ENCODE measurements around the gene GIMAP8.
"Not testable (repeated sequence)": the region's sequence is repeated elsewhere in the genome, so short reads cannot be mapped to it uniquely, and the experiment has no call there.

The GIMAP8 gene

DNA sequence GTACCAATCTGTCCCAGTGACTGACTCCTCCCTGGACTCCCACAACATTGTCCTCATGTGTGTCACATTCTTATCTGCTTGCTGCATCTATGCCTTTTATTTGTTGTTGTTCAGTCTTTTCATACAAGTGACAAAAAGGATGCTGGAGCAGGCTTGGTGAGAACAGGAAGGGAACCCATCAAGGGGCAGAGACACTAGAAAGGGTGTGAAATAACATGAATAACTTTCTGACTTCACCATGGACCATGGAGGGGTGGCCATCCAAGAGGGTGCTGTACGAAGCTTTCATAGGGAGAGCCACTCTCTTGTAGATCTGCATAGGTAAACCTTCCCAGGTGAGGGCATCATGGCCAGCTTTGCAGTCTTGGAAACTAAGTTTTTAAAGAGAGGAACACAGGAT lies 14.5 kb downstream of the GIMAP8 start:
- no peak for DNase-seq (ENCODE audit: low spot score)

DNA sequence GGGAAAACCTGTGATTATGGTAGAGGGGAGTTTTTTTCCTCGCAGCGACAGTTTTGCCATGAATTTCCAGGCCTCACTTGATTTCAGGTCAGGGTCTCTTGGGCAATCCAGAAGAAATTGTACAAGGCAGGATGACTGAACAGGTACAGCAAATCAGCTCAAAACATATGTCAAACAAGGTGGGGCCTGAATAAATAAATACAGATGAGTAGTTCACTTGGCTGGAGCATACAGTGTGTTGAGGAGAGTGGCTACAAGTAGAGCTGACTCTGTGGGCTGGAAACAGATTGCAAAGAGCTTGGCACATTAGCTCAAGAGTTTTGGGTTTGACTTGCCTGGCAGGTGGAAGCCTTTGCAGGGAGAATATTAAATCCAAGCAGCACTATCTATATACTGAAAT lies 15.0 kb downstream of the GIMAP8 start:
- DNase-seq (ENCODE audit: low spot score): no peak

DNA sequence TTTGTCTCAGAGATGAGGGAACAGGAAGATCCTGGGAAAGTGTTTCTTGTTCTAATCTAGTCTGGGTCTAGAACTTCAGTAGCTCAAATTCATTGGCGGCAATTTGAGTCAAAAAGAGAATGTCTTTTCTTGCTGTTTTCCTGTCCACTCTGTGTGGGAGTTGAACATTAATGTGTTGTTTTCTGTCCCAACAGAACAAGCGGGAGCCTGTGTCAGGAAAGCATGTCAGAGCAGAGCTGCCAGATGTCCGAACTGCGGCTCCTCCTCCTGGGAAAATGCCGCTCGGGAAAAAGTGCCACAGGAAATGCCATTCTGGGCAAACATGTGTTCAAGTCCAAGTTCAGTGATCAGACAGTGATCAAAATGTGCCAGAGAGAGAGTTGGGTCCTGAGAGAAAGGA lies 16.0 kb downstream of the GIMAP8 start:
- DNase-seq (ENCODE audit: low spot score): no peak

- DNase-seq (ENCODE audit: low spot score): no peak
These were observed 17.8 kb downstream of the GIMAP8 start for GRCh38 chr7:150468241-150468640.

DNA sequence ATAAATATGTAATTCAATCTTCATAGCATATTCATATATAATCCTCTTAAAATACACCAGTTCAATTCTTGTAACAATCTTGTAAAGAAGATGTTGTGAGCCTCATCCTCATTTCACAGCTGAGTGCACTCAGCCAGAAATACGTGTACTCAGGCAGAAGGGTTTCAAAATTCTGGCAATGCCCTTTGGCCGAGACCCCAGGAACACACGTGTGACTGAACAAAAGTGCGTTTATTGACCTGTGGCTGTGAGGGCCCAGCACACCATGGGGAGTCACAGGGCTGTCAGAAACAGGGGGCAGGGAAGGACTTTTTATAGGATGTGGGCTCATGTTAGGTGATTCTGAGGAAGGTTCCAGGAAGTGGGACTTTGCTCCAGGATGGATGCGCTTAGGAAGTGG lies 21.5 kb downstream of the GIMAP8 start:
- no peak for DNase-seq (ENCODE audit: low spot score)

GRCh38 chr7:150473902-150474301 lies 23.5 kb downstream of the GIMAP8 start:
- DNase-seq (ENCODE audit: low spot score): no peak

DNA sequence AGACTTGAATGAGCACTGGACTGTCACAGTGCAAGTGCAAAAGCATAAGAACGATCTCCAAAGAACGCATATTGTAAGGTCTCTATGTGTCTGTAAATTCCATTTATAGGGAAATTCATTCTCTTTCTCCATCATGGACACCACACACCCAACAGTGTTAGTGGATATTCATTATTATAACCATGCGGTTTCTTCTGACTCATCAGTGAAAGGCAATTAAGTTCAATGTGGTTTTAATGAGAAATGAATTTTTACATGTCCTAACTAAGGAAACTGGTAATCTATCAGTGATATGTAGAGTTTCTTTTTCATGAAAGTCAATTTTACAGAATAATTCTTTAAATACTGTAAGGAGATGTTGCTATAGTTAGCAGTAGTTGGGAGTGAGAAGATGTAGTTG lies 25.9 kb downstream of the GIMAP8 start:
- DNase-seq (ENCODE audit: low spot score): no peak

DNA sequence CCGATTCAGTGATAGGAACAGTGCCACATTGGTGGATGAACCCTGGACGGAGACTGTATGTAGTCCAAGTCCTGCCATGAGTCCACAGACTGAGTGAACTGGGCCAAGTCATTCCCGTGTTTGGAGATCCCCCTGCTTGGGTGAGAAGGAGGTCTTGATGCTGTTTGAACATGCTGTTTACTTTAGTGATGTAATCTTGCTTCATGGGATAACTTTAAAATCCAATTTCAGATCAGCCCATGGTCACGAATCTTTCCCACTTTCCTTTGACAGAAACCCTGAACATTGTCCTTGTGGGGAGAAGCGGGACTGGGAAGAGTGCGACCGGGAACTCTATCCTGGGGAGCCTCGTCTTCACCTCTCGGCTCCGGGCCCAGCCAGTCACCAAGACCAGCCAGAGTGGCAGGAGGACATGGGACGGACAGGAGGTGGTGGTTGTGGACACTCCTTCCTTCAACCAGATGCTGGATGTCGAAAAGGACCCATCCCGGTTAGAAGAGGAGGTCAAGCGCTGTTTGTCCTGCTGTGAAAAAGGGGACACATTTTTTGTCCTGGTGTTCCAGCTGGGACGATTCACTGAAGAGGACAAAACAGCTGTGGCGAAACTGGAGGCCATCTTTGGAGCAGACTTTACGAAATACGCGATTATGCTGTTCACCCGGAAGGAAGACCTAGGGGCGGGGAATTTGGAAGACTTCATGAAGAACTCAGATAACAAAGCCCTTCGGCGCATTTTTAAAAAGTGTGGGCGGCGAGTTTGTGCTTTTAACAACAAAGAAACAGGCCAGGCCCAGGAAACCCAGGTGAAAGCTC lies 26.6 kb downstream of the GIMAP8 start:
- DNase-seq (ENCODE audit: low spot score): no peak

GRCh38 chr7:150479023-150479716 lies 28.7 kb downstream of the GIMAP8 start:
- DNase-seq (ENCODE audit: low spot score): no peak

DNA sequence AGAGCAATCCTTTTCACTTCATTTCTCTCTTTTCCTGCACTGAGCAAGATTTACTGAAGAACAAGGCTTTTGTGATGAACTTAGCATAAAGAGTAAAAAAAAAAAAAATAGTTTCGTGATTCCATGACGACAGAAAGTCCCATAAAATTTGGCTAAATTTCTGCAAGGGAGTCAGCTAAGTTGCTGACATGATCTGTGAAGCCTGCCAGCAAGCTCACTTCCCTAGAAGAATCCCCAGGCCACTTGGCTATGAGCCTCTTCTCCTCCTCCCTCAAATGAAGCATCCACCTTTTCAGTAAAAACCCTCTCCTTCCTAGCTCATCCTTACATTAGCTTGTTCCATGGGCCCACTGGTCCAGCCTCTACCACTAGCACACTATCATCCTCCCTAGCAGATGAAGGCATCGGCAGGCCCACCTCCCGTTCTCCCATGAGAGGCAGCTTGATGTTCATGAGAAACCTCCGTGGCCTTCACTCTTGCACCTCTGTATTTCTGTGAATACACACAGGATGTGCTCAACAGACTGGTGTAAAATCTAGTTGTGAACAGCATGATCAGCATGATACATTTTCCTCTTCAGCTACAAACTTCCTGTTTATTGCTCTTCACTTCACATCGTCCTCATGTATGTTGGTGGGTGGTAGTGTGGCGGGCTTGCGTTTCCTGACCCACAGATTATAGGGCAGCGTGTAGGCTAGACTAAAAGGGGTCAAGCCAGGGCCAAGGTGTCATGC lies 30.9 kb downstream of the GIMAP8 start:
- DNase-seq (ENCODE audit: low spot score): no peak

DNA sequence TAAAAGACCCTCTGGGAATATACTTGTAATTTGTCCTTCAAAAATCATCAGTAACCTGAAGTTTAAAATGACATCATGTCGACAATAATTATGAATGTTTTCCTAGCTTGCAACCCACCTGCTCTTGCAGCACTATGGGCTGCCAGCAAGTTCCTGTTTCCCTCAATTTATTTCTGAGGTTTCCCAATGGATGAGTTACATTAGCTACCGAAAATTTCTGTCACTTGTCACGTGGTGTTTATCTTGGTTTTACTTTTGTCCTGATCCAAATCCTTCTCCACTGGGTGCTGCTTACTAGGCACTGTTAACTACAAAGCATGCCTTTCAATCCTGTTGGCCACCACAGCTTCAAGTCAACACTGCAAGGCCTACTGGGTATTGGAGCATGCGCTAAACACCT lies 31.5 kb downstream of the GIMAP8 start:
- no peak for DNase-seq (ENCODE audit: low spot score)

DNA sequence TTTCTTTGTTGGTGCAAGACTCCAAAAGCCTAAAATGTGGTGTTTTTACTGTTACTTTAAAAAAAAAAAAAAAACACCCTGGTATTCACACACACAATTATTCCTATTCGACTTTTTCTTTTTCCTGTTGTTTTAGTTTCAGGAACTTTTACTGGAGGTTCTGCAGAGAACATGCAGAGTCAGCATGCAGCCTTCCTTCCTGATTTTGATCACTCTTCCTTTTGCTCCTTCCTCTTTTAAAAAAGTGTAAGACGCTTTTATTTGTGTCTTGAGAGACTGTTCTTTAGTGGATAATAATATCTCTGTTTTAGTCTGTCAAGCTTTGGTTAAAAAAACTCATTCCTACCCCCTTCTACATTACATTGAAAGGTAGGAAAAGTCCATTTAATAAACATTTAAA lies 33.1 kb downstream of the GIMAP8 start:
- not testable (repeated sequence) for DNase-seq (ENCODE audit: low spot score)

- not testable (repeated sequence) for DNase-seq (ENCODE audit: low spot score)
These were observed 33.6 kb downstream of the GIMAP8 start for GRCh38 chr7:150484071-150484470.

GRCh38 chr7:150487625-150488024 lies 37.2 kb downstream of the GIMAP8 start:
- no peak for DNase-seq (ENCODE audit: low spot score)

DNA sequence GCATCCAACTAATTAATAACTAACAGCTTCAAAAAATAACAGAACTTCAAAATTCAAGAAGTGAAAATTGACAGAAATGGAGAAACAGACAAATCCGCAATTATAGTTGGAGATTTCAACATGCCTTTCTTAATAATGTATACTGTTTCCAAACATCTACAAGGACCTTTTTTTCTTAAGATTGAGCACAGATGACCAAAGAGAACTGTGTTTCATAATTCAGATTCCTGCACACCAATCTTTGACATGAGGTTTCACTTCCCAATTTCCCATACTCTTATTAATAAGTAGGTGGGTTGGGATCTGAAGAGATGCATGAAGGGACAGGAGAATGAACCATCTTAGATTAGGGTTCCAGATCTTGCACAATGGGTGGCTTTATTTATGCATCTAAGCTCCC lies 39.4 kb downstream of the GIMAP8 start:
- DNase-seq (ENCODE audit: low spot score): no peak

- DNase-seq (ENCODE audit: low spot score): not testable (repeated sequence)
These were observed 43.0 kb downstream of the GIMAP8 start for GRCh38 chr7:150493442-150493841.

DNA sequence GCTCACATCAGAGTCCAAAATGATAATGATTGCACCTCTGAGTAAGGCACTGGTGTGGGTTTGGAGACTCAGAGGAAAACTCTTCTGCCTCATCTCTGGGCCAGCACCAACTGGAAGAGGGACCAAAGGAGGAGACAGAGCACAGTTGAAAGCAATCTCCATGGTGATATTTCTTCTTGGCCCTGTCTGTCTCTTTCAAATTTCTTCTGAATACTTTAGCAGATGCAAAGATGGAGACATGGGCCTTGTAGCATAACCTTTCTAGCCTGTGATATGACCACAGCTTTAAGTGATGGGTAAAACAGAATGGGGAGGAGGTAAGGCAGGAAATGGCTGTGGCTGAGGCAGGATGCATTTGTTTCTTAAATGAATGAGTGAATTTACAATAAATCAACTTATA lies 52.1 kb downstream of the GIMAP8 start:
- DNase-seq (ENCODE audit: low spot score): no peak

- no peak for DNase-seq (ENCODE audit: low spot score)
These were observed 52.7 kb downstream of the GIMAP8 start for GRCh38 chr7:150503155-150503554.

DNA sequence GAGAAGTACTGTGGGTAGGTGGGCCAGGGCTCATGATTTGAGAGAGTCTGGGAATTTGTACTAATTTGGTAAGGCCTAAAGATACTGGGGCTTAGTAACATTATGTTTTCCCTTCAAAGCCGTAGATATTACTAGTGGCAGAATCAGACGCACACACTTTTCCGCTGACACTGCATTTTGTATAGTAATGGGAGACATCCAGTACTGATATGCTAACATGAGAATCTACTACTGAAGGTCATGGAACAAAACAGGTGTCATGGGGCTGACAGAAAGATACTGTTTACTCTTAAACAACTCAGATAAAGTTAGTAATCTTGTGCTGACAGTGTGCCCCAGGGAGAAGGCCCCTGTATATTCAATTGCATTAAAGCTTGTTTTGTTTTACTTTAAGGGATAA lies 53.2 kb downstream of the GIMAP8 start:
- DNase-seq (ENCODE audit: low spot score): no peak

- DNase-seq (ENCODE audit: low spot score): no peak
These were observed 57.6 kb downstream of the GIMAP8 start for GRCh38 chr7:150507947-150508602.

- DNase-seq (ENCODE audit: low spot score): no peak
These were observed 60.6 kb downstream of the GIMAP8 start for GRCh38 chr7:150511048-150511447.

- DNase-seq (ENCODE audit: low spot score): no peak
These were observed 63.3 kb downstream of the GIMAP8 start for GRCh38 chr7:150513758-150514157.
